ENCODE data around the gene KCNN3.

KCNN3 gene

GRCh38 chr1:154848983-154849382 lies 21.1 kb downstream of the KCNN3 start:
- no peak for DNase-seq
- TF ChIP-seq POLR2A (IDR thresholded peaks at IDR 0.05; ENCODE audit: low read length) (no peak), GATA1 (IDR thresholded peaks at IDR 0.05; ENCODE audit: low read depth, low read length) (no peak)

DNA sequence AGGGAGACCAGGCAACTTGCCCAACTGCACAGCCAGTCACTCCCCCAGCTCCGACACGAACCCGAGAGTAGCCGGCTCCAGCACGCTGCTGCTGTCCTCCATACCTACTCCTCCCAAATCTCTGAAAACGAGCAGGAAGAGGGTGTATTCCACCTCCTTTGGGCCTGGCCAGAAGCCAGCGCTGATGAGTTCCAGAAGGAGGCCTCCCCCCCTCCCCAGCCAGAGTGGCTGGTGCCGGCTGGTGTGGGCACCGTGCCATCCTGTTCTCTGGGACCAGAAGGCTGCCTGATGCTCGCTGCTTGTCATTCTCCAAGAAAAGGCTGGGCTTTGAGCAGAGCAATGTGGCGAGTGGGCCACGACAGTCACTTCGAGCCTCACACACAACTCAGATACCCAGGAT lies 22.2 kb downstream of the KCNN3 start:
- DNase-seq, result no peak
- TF ChIP-seq GATA1 (IDR thresholded peaks at IDR 0.05; ENCODE audit: low read depth, low read length) (no peak), POLR2A (IDR thresholded peaks at IDR 0.05; ENCODE audit: low read length) (no peak)

DNA sequence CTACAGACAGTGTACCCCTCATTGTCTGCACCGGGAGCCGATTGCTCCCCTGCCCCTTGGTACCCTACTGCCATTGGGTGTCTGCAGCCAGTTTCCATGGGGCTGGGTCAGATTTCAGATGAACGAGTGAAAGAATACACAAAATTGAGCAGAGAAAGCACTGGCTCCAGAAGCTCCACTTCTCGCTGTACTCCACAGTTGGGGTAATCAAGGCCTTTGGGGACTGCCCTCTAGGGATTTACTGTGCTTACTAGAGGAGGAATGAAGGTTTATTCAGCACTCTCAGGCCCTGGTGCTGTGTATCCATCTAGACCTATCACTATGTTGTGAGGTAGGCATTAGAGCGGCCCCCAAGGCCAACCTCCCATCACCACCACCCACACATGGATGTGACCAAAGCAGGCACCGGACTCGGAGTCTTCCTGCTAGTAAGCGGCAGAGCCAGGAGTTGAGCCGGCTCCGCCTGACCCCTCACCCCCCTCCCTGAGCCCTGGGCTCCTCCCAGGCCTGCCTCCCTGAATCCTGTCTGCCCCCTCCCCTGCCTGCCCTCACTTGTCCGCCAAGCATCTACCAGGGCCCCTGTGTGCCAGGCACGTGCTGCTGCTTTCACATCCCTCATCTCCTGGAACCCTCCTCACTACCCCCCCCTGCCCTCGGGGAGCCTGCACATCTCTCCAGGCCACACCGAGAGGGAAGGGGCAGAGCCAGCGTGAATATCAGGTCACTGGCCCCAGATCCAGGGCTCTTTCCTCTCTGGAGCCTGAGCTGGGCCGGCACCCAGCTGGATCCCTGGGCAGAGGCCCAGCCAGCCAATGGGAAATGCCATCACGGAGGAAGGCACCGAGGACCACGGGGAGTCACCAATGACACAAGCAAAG lies 23.3 kb downstream of the KCNN3 start:
- TF ChIP-seq POLR2A (IDR thresholded peaks at IDR 0.05; ENCODE audit: low read length) (no peak), GATA1 (IDR thresholded peaks at IDR 0.05; ENCODE audit: low read depth, low read length) (no peak)
- no peak for DNase-seq

- DNase-seq, result no peak
- TF ChIP-seq POLR2A (IDR thresholded peaks at IDR 0.05; ENCODE audit: low read length), result no peak
- no peak for TF ChIP-seq GATA1 (IDR thresholded peaks at IDR 0.05; ENCODE audit: low read depth, low read length)
Measured at GRCh38 chr1:154845879-154846278, 24.2 kb downstream of the KCNN3 start.

DNA sequence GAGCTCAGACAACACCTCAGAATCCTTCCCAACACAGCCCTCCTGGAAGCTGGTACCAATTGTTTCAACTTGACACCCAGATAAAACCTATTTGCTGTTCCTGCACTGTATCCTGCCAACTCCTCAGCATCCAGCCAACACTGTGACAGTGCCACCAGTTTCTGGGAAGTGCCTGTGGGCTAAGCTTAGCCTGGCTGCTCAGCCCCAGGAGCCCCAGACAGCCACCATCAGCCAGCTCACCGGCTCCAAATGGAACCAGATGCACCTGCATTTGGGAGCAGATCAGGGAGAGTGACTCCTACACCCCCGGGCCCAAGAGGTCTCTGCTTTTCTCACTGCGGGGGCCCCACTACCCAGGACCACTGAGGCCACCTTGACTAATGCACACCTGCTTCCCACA lies 24.9 kb downstream of the KCNN3 start:
- TF ChIP-seq POLR2A (IDR thresholded peaks at IDR 0.05; ENCODE audit: low read length), result no peak
- no peak for TF ChIP-seq GATA1 (IDR thresholded peaks at IDR 0.05; ENCODE audit: low read depth, low read length)
- DNase-seq, result no peak

- no peak for DNase-seq
Measured at GRCh38 chr1:154844297-154844681, 25.8 kb downstream of the KCNN3 start.

DNA sequence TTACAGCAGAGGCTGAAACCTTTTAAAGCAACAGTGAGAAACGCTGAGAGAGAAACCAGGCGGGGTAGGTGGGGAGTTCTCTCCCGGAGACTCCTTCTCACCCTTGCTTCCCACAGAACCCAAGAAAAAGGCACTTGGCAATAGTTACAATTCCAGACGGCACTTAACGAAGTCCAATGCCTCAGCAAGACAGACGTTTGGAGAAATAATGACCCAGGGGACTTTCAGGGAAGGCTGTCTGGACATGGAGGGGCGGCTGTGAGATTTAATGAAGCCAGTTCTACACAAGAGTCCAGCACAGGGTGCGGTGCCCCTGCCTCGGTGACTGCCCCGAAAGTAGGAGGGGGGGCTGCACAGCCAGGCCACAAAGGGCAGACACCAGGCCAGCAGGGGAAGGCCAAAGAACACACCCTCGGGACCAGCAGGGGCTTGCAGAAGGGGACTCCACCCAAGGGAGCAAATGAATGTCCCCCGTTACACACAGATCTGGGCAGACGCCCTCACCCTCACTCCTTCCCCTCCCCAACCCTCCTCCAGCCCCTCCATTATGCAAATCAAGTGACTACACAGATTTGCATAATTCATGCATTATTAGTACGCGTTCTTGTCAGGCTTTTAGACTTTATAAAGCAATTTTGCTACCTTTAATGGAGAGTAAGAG lies 26.3 kb downstream of the KCNN3 start:
- TF ChIP-seq POLR2A (IDR thresholded peaks at IDR 0.05; ENCODE audit: low read length) (no peak), GATA1 (IDR thresholded peaks at IDR 0.05; ENCODE audit: low read depth, low read length) (no peak)

More at GRCh38 chr1:154844297-154844681, 25.8 kb downstream of the KCNN3 start:
- TF ChIP-seq POLR2A (IDR thresholded peaks at IDR 0.05; ENCODE audit: low read length) (no peak), GATA1 (IDR thresholded peaks at IDR 0.05; ENCODE audit: low read depth, low read length) (no peak)

DNA sequence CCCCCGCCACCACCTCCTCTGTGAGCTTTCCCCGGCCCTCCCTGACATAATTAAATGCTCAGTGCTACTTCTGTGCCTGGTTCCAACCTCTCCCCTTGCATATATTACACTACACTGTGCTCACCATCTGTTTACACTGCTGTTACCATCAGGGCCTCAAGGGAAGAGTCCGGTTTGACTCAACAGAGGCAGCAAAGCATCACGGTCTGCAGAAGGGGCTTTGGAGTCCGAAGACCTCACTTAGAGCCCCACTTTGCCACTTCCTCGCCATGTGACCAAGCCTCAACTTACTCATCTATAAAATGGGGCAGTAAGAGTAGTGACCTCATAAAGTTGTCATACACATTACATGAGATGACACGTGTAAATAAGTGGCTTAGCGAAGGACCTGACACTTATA lies 27.4 kb downstream of the KCNN3 start:
- TF ChIP-seq POLR2A (IDR thresholded peaks at IDR 0.05; ENCODE audit: low read length) (no peak), GATA1 (IDR thresholded peaks at IDR 0.05; ENCODE audit: low read depth, low read length) (no peak)
- no peak for DNase-seq

More for the DNA sequence above, 26.3 kb downstream of the KCNN3 start:
- no peak for DNase-seq

GRCh38 chr1:154841384-154841783 lies 28.7 kb downstream of the KCNN3 start:
- TF ChIP-seq POLR2A (IDR thresholded peaks at IDR 0.05; ENCODE audit: low read length) (no peak), GATA1 (IDR thresholded peaks at IDR 0.05; ENCODE audit: low read depth, low read length) (no peak)
- no peak for DNase-seq

GRCh38 chr1:154840269-154841176 lies 29.6 kb downstream of the KCNN3 start:
- TF ChIP-seq POLR2A (IDR thresholded peaks at IDR 0.05; ENCODE audit: low read length) (no peak), GATA1 (IDR thresholded peaks at IDR 0.05; ENCODE audit: low read depth, low read length) (no peak)
- no peak for DNase-seq

DNA sequence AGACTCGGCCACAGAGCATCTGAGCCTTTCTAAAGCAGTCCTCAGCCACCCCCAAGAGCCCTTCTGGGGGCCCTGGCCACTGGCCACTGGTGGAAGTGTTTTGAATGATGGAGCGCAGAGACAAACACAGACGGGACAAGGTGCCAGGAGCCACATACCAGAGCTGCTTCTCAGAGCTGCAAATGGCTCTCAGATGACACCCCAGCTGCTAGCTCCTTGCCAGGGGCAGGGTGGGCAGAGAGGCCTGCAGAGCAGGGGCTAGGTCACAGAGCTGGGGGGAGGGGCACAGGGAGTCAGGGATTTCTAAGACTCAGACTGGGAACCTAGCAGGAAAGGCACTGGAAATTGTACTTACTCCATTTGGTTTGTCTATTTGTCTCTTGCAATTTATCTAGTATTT lies 30.4 kb downstream of the KCNN3 start:
- TF ChIP-seq POLR2A (IDR thresholded peaks at IDR 0.05; ENCODE audit: low read length), result no peak
- DNase-seq, result no peak

DNA sequence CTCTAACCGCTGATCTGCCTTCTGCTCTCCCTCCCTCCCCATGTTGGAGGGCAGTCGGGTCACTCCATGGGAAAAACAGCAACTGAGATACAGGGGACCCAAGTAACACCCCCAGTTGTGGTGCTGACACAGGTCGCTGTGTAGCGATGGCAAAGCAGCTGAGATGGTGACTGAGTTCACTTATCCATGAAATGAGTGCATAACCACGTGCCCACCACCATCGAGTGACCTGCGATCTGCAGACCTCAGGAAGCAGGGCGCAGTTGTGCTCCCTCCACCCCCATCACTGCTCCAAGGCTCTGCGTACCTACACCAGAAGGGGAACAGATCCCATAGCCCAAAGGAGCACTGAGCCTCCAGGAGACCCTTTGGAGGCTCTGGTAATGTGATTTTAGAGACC lies 31.1 kb downstream of the KCNN3 start:
- no peak for DNase-seq
- TF ChIP-seq GATA1 (IDR thresholded peaks at IDR 0.05; ENCODE audit: low read depth, low read length) (no peak), POLR2A (IDR thresholded peaks at IDR 0.05; ENCODE audit: low read length) (no peak)

DNA sequence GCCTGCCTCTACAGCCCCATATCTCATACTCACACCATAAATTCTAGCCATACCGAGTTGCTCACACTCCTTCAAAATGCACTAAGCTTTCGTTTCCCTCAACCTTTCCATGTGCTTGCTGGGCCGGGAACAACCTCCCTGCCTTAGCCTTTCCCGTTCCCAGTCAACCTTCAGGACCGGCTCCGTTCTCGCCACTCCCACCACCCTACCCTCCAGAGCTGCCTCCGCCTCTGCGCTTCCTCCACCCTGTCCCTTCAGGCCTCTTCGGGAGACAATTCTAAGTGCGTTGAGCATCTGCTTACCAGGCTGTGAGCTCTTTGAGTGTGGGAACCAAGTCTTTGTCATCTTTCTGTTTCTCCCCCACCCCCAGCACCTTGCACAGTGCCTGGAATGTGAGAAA lies 31.6 kb downstream of the KCNN3 start:
- no peak for DNase-seq
- TF ChIP-seq POLR2A (IDR thresholded peaks at IDR 0.05; ENCODE audit: low read length), result no peak

DNA sequence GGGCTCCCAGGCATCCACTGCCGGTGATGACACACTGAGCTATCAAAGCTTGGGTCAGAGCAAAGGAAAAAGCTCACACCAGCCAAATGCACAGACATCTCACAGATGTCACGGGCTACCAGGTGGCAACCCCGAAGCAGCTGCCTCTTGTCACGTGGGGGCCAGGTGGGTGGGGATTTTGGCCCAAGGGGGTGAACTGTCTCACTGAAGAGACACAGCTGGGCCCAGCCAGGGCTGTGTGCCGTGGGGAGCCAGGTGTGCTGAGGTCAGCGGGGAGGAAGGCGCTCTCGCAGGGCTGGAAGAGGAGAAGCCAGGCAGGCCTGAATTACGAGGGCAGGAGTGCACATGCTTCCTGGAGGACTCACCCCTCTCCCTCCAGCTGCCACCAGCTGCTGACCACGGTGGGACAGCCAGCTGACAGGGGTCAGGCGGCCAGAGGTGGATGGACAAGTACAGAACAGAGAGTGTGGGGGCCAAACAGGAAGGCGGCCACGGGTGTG lies 32.4 kb downstream of the KCNN3 start:
- no peak for TF ChIP-seq POLR2A (IDR thresholded peaks at IDR 0.05; ENCODE audit: low read length)
- no peak for TF ChIP-seq GATA1 (IDR thresholded peaks at IDR 0.05; ENCODE audit: low read depth, low read length)

More for the DNA sequence above, 32.4 kb downstream of the KCNN3 start:
- DNase-seq, result no peak
